K562 (cell line): ENCODE measurements around the gene INTS1. TPM values are rescaled to one million over a fixed set of nuclear protein-coding genes. Genes with fewer than 3 reads are reported as not detected.

Experiments used
- ATF3 ChIP-seq, 2 experiments: fragments of 450-650 bp in 1 of 2; sonication (generic) in 1 of 2; formaldehyde crosslinking in 1 of 2; IDR thresholded peaks in 1 of 2; conservative IDR thresholded peaks in 1 of 2; 2 replicates each; pipeline versions ENCODE4 v1.6.1 to v1.8.1; 2016 to 2023; ENCODE audit warnings: mild to moderate bottlenecking in 2 of 2, moderate library complexity in 2 of 2, inconsistent platforms in 1 of 2, missing genetic modification reagents in 1 of 2
- HNRNPLL ChIP-seq: fragments of 200-400 bp; formaldehyde crosslinking; IDR thresholded peaks from 2 replicates; pipeline ENCODE4 v1.6.1; 2017; ENCODE audit warnings: low read length, low read depth, mild to moderate bottlenecking; ENCODE audit not compliant: poor library complexity, severe bottlenecking
- LEF1 ChIP-seq: fragments of 450-650 bp; IDR thresholded peaks from 2 replicates; pipeline ENCODE4 v1.6.1; 2016; ENCODE audit warnings: mild to moderate bottlenecking
- MXI1 ChIP-seq: IDR thresholded peaks from 2 replicates; pipeline ENCODE4 v1.6.1; 2011; ENCODE audit warnings: low read depth, mild to moderate bottlenecking, improper control_type of control experiment, low read length
- NCOR1 ChIP-seq: fragments of 450-650 bp; IDR thresholded peaks from 2 replicates; pipeline ENCODE4 v1.6.1; 2016; ENCODE audit warnings: mild to moderate bottlenecking, moderate library complexity
- NR2C2 ChIP-seq, 2 experiments: fragments of 200-800 bp in 1 of 2; sonication (Bioruptor generic) in 1 of 2; sonication (generic) in 1 of 2; formaldehyde crosslinking in 1 of 2; IDR thresholded peaks; 2 replicates each; pipeline versions ENCODE4 v1.6.1 to v1.8.0; 2016 to 2022; ENCODE audit warnings: mild to moderate bottlenecking in 1 of 2, missing compliant biosample characterization in 1 of 2, missing genetic modification characterization in 1 of 2, missing genetic modification reagents in 1 of 2
- PTRF ChIP-seq: fragments of 450-650 bp; IDR thresholded peaks from 2 replicates; pipeline ENCODE4 v1.6.1; 2016; ENCODE audit warnings: mild to moderate bottlenecking, missing genetic modification characterization, missing compliant biosample characterization
- SMAD1 ChIP-seq: fragments of 150-350 bp; IDR thresholded peaks from 2 replicates; pipeline ENCODE4 v1.6.1; 2014; ENCODE audit warnings: low read length, low read depth; ENCODE audit not compliant: partially characterized antibody
- ZBTB43 ChIP-seq: sonication (generic); formaldehyde crosslinking; IDR thresholded peaks from 2 replicates; pipeline ENCODE4 v1.8.0; 2023; ENCODE audit warnings: mild to moderate bottlenecking, missing genetic modification reagents
- ZFP36 ChIP-seq: fragments of 150-350 bp; IDR thresholded peaks from 2 replicates; pipeline ENCODE4 v1.6.1; 2018; ENCODE audit warnings: low read length, low read depth; ENCODE audit not compliant: partially characterized antibody
- ZNF174 ChIP-seq: fragments of 250-450 bp; sonication (Bioruptor Pico); IDR thresholded peaks from 2 replicates; pipeline ENCODE4 v1.4.0; 2020; ENCODE audit warnings: mild to moderate bottlenecking
- ZNF395 ChIP-seq: fragments of 200-800 bp; sonication (Bioruptor generic); IDR thresholded peaks from 2 replicates; pipeline ENCODE4 v1.6.1; 2017; ENCODE audit warnings: missing genetic modification characterization, missing compliant biosample characterization
- ZNF512 ChIP-seq: IDR thresholded peaks from 2 replicates; pipeline ENCODE4 v1.6.1; 2016; ENCODE audit warnings: missing genetic modification characterization, missing compliant biosample characterization
- ZNF57 ChIP-seq: fragments of 450-650 bp; formaldehyde crosslinking; IDR thresholded peaks from 2 replicates; pipeline ENCODE4 v1.4.0; 2020; ENCODE audit warnings: mild to moderate bottlenecking, moderate library complexity
- ZNF589 ChIP-seq: fragments of 200-800 bp; sonication (Bioruptor generic); IDR thresholded peaks from 2 replicates; pipeline ENCODE4 v1.6.1; 2016; ENCODE audit warnings: low read depth, missing genetic modification characterization, missing compliant biosample characterization
- ZNF77 ChIP-seq: fragments of 250-450 bp; sonication (Bioruptor Pico); IDR thresholded peaks from 2 replicates; pipeline ENCODE4 v1.5.0; 2020
- polyA plus RNA-seq, 8 experiments: library from polyadenylated mRNA; depleted of rRNA in 4 of 8; stranded (reverse) in 5 of 8; unstranded in 3 of 8; fragments of >200 nt; fragmentation: Nextera tagmentation in 2 of 8; fragmentation: Illumina TruSeq in 1 of 8; extraction: Ambion mirVana in 2 of 8; extraction: Trizol in 1 of 8; gene quantifications; 2 replicates each; pipeline versions ENCODE4 v1.2.1 to v1.2.3, GENCODE V29; 2011 to 2014; ENCODE audit warnings: inconsistent platforms in 1 of 8, missing spikeins in 1 of 8
- total RNA-seq, 7 experiments: library from RNA; depleted of rRNA in 6 of 7; stranded (reverse); fragments of >200 nt in 6 of 7; fragmentation: Illumina TruSeq in 2 of 7; extraction: Trizol in 2 of 7; gene quantifications; 2 replicates each; pipeline versions ENCODE4 v1.2.1 to v1.2.3, GENCODE V29; 2011 to 2021; ENCODE audit warnings: low replicate concordance in 1 of 7
- TF ChIP-seq, protein P1 (sequence below), 2 experiments: IDR thresholded peaks in 1 of 2; conservative IDR thresholded peaks in 1 of 2; 2 replicates each; pipeline ENCODE4 v1.6.1; 2016; ENCODE audit warnings: low read depth in 2 of 2, mild to moderate bottlenecking in 1 of 2, missing compliant biosample characterization in 1 of 2, missing genetic modification characterization in 1 of 2, moderate library complexity in 1 of 2

INTS1 gene
- total and polyA plus RNA-seq, 9 of the 15 experiments (the other 6 are each of a cell fraction or from before 2014, with no cell fraction given), result 0.34 to 119 (median 18.5) TPM

DNA sequence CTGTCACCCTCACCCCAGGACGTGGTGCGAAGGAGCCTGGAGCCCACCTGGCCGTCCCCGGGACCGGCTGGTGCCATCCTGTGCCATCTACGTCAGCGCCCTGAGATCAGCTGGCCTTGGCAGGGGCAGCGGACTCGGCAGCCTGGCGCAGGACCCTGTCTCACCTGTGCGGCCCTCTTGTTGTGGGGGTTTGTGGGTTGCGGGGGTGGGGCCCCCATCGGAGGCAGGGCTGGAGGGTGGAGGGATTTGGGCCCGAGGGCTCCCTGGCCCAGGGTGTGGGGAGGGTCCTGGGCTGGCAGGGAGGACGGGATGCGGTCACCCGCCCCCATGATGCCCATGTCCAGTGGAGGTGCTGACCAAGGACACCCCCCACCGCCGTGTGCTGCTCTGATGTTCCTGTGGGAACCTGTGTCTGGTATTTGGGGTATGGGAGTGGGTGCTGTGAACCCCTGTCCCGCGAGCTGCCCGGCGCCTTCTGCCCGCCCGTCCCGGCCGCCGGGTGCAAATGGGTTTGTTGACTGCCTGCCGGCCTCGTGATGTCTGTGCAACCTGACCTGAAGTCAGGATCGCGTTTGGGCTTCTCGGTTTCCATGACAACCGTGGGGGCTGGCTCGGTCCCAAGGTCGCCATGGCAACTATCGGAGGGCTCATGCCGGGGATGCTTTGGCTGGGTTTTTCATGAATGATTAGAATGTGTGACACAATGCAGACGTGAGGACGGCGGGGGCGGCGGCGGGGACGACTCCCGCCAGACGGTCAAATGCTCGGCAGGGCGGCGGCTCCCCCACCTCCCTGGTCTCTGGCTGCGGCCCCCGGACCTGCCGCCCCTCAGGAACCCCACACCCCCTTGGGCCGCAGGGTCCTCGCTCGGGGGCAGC is 33.6 kb upstream of the INTS1 start (continued):
- TF ChIP-seq ATF3 (IDR thresholded peaks at IDR 0.05) (peak; percentile 59; the same call in 1 of the 2 replicates), ATF3 (CRISPR knock-in tag; conservative IDR thresholded peaks at IDR 0.05) (peak; percentile 11; the same call in 1 of the 2 replicates), NR2C2 (CRISPR knock-in tag; IDR thresholded peaks at IDR 0.05) (no peak), NR2C2 (tag; IDR thresholded peaks at IDR 0.05) (peak; percentile 37; the same call in 1 of the 2 replicates), ZNF589 (no peak), MXI1 (peak; percentile 100), ZNF57 (no peak), ZNF512 (tag) (no peak), HNRNPLL (no peak), ZFP36 (no peak), LEF1 (0 out of 2 replicates have a peak, but pooled peaks have one; percentile 34), ZNF395 (CRISPR knock-in tag) (0 out of 2 replicates have a peak, but pooled peaks have one; percentile 40), ZNF77 (no peak), NCOR1 (peak; percentile 82), SMAD1 (peak; percentile 95), ZBTB43 (CRISPR knock-in tag) (no peak), PTRF (tag) (no peak), ZNF174 (no peak)
- TF ChIP-seq, protein P1, sequence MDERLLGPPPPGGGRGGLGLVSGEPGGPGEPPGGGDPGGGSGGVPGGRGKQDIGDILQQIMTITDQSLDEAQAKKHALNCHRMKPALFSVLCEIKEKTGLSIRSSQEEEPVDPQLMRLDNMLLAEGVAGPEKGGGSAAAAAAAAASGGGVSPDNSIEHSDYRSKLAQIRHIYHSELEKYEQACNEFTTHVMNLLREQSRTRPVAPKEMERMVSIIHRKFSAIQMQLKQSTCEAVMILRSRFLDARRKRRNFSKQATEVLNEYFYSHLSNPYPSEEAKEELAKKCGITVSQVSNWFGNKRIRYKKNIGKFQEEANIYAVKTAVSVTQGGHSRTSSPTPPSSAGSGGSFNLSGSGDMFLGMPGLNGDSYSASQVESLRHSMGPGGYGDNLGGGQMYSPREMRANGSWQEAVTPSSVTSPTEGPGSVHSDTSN (CRISPR knock-in tag; IDR thresholded peaks at IDR 0.05; ENCODE audit: low read depth), result no peak
- TF ChIP-seq, protein P1 (tag; conservative IDR thresholded peaks at IDR 0.05; ENCODE audit: low read depth), result no peak
